Memory B cell (primary cell): ENCODE results near the gene GPR26.

ENCODE experiments used
- ATAC-seq: fragments of 150-1000 bp; cut with Tn5 transposase; 2 replicates; pipeline ENCODE4 v1.10.0; 2021; ENCODE audit warnings: low read depth, mild to moderate bottlenecking, moderate library complexity
- DNase-seq, 2 donors: peaks; one replicate each; pipeline ENCODE4 v3.0.0; 2022; ENCODE audit warnings: low spot score in 2 of 2
- H3K27ac Mint-ChIP-seq: one replicate; pipeline ENCODE4 v1.8.0; 2022; ENCODE audit warnings: mild to moderate bottlenecking, moderate library complexity, mixed read lengths
- H3K27me3 Mint-ChIP-seq: one replicate; pipeline ENCODE4 v1.8.0; 2022; ENCODE audit warnings: mixed read lengths
- H3K36me3 Mint-ChIP-seq: one replicate; pipeline ENCODE4 v1.8.0; 2022; ENCODE audit warnings: mild to moderate bottlenecking, mixed read lengths
- H3K4me1 Mint-ChIP-seq: one replicate; pipeline ENCODE4 v1.8.0; 2022; ENCODE audit warnings: mixed read lengths
- H3K4me3 Mint-ChIP-seq: one replicate; pipeline ENCODE4 v1.8.0; 2022; ENCODE audit warnings: mild to moderate bottlenecking, moderate library complexity, mixed read lengths
- H3K9me3 Mint-ChIP-seq: one replicate; pipeline ENCODE4 v1.8.0; 2022; ENCODE audit warnings: mixed read lengths

GPR26 gene

GRCh38 chr10:123665491-123666286 lies 466 bp upstream of the GPR26 start:
- no peak overlapping the region for H3K4me3 Mint-ChIP-seq
- H3K9me3 Mint-ChIP-seq = peaks cover 9% of the 10 kb centered on the region
- no peaks in the 10 kb centered on the region for H3K4me1 Mint-ChIP-seq
- no peak for DNase-seq
- peaks cover 18% of the 10 kb centered on the region for H3K27me3 Mint-ChIP-seq
- H3K27ac Mint-ChIP-seq = no peak overlapping the region
- H3K36me3 Mint-ChIP-seq = peaks cover 3% of the 10 kb centered on the region
- no peak for ATAC-seq

- peaks cover 1% of the 10 kb centered on the region for H3K36me3 Mint-ChIP-seq
- ATAC-seq (no peak), DNase-seq (no peak)
- no peaks in the 10 kb centered on the region for H3K4me1 Mint-ChIP-seq
- no peak overlapping the region for H3K27ac Mint-ChIP-seq
- peaks cover 6% of the 10 kb centered on the region for H3K9me3 Mint-ChIP-seq
- peaks cover 16% of the 10 kb centered on the region for H3K27me3 Mint-ChIP-seq
- no peak overlapping the region for H3K4me3 Mint-ChIP-seq
Measured at GRCh38 chr10:123669886-123670285, 3.7 kb downstream of the GPR26 start.

- ATAC-seq (no peak), DNase-seq (no peak)
- Mint-ChIP-seq H3K9me3 (no peaks in the 10 kb centered on the region), H3K4me1 (no peaks in the 10 kb centered on the region), H3K36me3 (no peaks in the 10 kb centered on the region), H3K27ac (no peak overlapping the region), H3K4me3 (no peak overlapping the region), H3K27me3 (peaks cover 8% of the 10 kb centered on the region)
Measured at GRCh38 chr10:123673198-123673597, 7.0 kb downstream of the GPR26 start.

GRCh38 chr10:123674741-123675140 lies 8.6 kb downstream of the GPR26 start:
- H3K36me3 Mint-ChIP-seq = no peaks in the 10 kb centered on the region

GRCh38 chr10:123675811-123676210 lies 9.7 kb downstream of the GPR26 start:
- ATAC-seq (no peak), DNase-seq (no peak)
- no peaks in the 10 kb centered on the region for H3K4me1 Mint-ChIP-seq
- H3K9me3 Mint-ChIP-seq = no peaks in the 10 kb centered on the region
- no peak overlapping the region for H3K4me3 Mint-ChIP-seq
- H3K36me3 Mint-ChIP-seq = no peaks in the 10 kb centered on the region
- no peak overlapping the region for H3K27ac Mint-ChIP-seq
- peaks cover 6% of the 10 kb centered on the region for H3K27me3 Mint-ChIP-seq

More at GRCh38 chr10:123674741-123675140, 8.6 kb downstream of the GPR26 start:
- Mint-ChIP-seq H3K27ac (no peak overlapping the region), H3K4me3 (no peak overlapping the region), H3K27me3 (peaks cover 8% of the 10 kb centered on the region), H3K9me3 (no peaks in the 10 kb centered on the region), H3K4me1 (no peaks in the 10 kb centered on the region)
- DNase-seq (no peak), ATAC-seq (no peak)

GRCh38 chr10:123677556-123677955 lies 11.4 kb downstream of the GPR26 start:
- Mint-ChIP-seq H3K36me3 (no peaks in the 10 kb centered on the region), H3K27ac (no peak overlapping the region), H3K4me1 (no peaks in the 10 kb centered on the region), H3K9me3 (no peaks in the 10 kb centered on the region), H3K4me3 (no peak overlapping the region), H3K27me3 (peaks cover 5% of the 10 kb centered on the region)
- DNase-seq (no peak), ATAC-seq (no peak)

GRCh38 chr10:123678376-123678775 lies 12.2 kb downstream of the GPR26 start:
- Mint-ChIP-seq H3K27ac (no peak overlapping the region), H3K9me3 (no peaks in the 10 kb centered on the region), H3K4me1 (no peaks in the 10 kb centered on the region), H3K27me3 (peaks cover 7% of the 10 kb centered on the region), H3K4me3 (no peak overlapping the region), H3K36me3 (no peaks in the 10 kb centered on the region)
- DNase-seq (no peak), ATAC-seq (no peak)

- H3K27me3 Mint-ChIP-seq = peaks cover 9% of the 10 kb centered on the region
- no peak overlapping the region for H3K27ac Mint-ChIP-seq
- no peaks in the 10 kb centered on the region for H3K4me1 Mint-ChIP-seq
- no peaks in the 10 kb centered on the region for H3K9me3 Mint-ChIP-seq
- DNase-seq (no peak), ATAC-seq (no peak)
- H3K4me3 Mint-ChIP-seq = no peak overlapping the region
- H3K36me3 Mint-ChIP-seq = no peaks in the 10 kb centered on the region
Measured at GRCh38 chr10:123681285-123681684, 15.1 kb downstream of the GPR26 start.

GRCh38 chr10:123682477-123682876 lies 16.3 kb downstream of the GPR26 start:
- no peak for ATAC-seq
- Mint-ChIP-seq H3K4me1 (no peaks in the 10 kb centered on the region), H3K9me3 (no peaks in the 10 kb centered on the region), H3K36me3 (no peaks in the 10 kb centered on the region), H3K27ac (no peak overlapping the region), H3K4me3 (no peak overlapping the region), H3K27me3 (peaks cover 9% of the 10 kb centered on the region)
- DNase-seq = no peak

GRCh38 chr10:123683459-123683858 lies 17.3 kb downstream of the GPR26 start:
- Mint-ChIP-seq H3K9me3 (no peaks in the 10 kb centered on the region), H3K27ac (no peak overlapping the region), H3K4me1 (no peaks in the 10 kb centered on the region), H3K27me3 (peaks cover 9% of the 10 kb centered on the region), H3K36me3 (no peaks in the 10 kb centered on the region), H3K4me3 (no peak overlapping the region)
- ATAC-seq = no peak
- DNase-seq = no peak

- no peak overlapping the region for H3K4me3 Mint-ChIP-seq
- no peak for DNase-seq
- no peak overlapping the region for H3K27ac Mint-ChIP-seq
Measured at GRCh38 chr10:123683865-123684264, 17.7 kb downstream of the GPR26 start.

GRCh38 chr10:123685260-123685659 lies 19.1 kb downstream of the GPR26 start:
- DNase-seq = no peak
- ATAC-seq = no peak
- H3K9me3 Mint-ChIP-seq = no peaks in the 10 kb centered on the region
- no peaks in the 10 kb centered on the region for H3K36me3 Mint-ChIP-seq
- H3K27ac Mint-ChIP-seq = no peak overlapping the region
- no peak overlapping the region for H3K4me3 Mint-ChIP-seq
- H3K27me3 Mint-ChIP-seq = peaks cover 9% of the 10 kb centered on the region
- no peaks in the 10 kb centered on the region for H3K4me1 Mint-ChIP-seq

More at GRCh38 chr10:123683865-123684264, 17.7 kb downstream of the GPR26 start:
- ATAC-seq = no peak
- Mint-ChIP-seq H3K4me1 (no peaks in the 10 kb centered on the region), H3K27me3 (peaks cover 9% of the 10 kb centered on the region), H3K9me3 (no peaks in the 10 kb centered on the region), H3K36me3 (no peaks in the 10 kb centered on the region)

GRCh38 chr10:123687758-123688157 lies 21.6 kb downstream of the GPR26 start:
- Mint-ChIP-seq H3K27ac (no peak overlapping the region), H3K27me3 (peaks cover 5% of the 10 kb centered on the region), H3K36me3 (no peaks in the 10 kb centered on the region), H3K4me1 (no peaks in the 10 kb centered on the region), H3K9me3 (no peaks in the 10 kb centered on the region), H3K4me3 (no peak overlapping the region)
- DNase-seq = no peak
- ATAC-seq = no peak

GRCh38 chr10:123689880-123690279 lies 23.7 kb downstream of the GPR26 start:
- no peak overlapping the region for H3K27ac Mint-ChIP-seq
- DNase-seq = no peak
- no peaks in the 10 kb centered on the region for H3K36me3 Mint-ChIP-seq
- H3K27me3 Mint-ChIP-seq = peaks cover 4% of the 10 kb centered on the region
- no peak for ATAC-seq
- H3K4me1 Mint-ChIP-seq = no peaks in the 10 kb centered on the region
- H3K9me3 Mint-ChIP-seq = peaks cover 2% of the 10 kb centered on the region
- H3K4me3 Mint-ChIP-seq = no peak overlapping the region

- H3K36me3 Mint-ChIP-seq = no peaks in the 10 kb centered on the region
- ATAC-seq (no peak), DNase-seq (no peak)
- H3K27ac Mint-ChIP-seq = no peak overlapping the region
- H3K9me3 Mint-ChIP-seq = no peaks in the 10 kb centered on the region
- H3K4me1 Mint-ChIP-seq = no peaks in the 10 kb centered on the region
- peaks cover 5% of the 10 kb centered on the region for H3K27me3 Mint-ChIP-seq
- H3K4me3 Mint-ChIP-seq = no peak overlapping the region
Measured at GRCh38 chr10:123703195-123703790, 37.1 kb downstream of the GPR26 start.
